Nephron (organoid): ENCODE data around the gene CRYGN.

Experiments
- H3K27ac Mint-ChIP-seq, 3 experiments: 2 replicates each; pipeline ENCODE4 v1.8.0; 2020; ENCODE audit warnings: mixed read lengths in 3 of 3, mild to moderate bottlenecking in 2 of 3, moderate library complexity in 1 of 3
- H3K27me3 Mint-ChIP-seq: 2 replicates; pipeline ENCODE4 v1.8.0; 2021; ENCODE audit warnings: low read depth, mild to moderate bottlenecking, moderate library complexity, mixed read lengths
- H3K36me3 Mint-ChIP-seq: 2 replicates; pipeline ENCODE4 v1.8.0; 2020; ENCODE audit warnings: low read depth, mixed read lengths
- H3K4me1 Mint-ChIP-seq: 2 replicates; pipeline ENCODE4 v1.8.0; 2020; ENCODE audit warnings: mixed read lengths
- H3K4me3 Mint-ChIP-seq, 3 experiments: 2 replicates each; pipeline ENCODE4 v1.8.0; 2020; ENCODE audit warnings: mild to moderate bottlenecking in 3 of 3, mixed read lengths in 3 of 3, moderate library complexity in 2 of 3
- H3K9me3 Mint-ChIP-seq: 2 replicates; pipeline ENCODE4 v1.8.0; 2020; ENCODE audit warnings: mixed read lengths
- CTCF ChIP-seq, 3 experiments: fragments of 200-600 bp; sonication (generic); IDR thresholded peaks; one replicate each; pipeline ENCODE4 v1.5.0; 2021; ENCODE audit warnings: antibody characterized with exemption in 3 of 3; ENCODE audit not compliant: unreplicated experiment in 3 of 3

CRYGN gene, protein sequence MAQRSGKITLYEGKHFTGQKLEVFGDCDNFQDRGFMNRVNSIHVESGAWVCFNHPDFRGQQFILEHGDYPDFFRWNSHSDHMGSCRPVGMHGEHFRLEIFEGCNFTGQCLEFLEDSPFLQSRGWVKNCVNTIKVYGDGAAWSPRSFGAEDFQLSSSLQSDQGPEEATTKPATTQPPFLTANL

DNA sequence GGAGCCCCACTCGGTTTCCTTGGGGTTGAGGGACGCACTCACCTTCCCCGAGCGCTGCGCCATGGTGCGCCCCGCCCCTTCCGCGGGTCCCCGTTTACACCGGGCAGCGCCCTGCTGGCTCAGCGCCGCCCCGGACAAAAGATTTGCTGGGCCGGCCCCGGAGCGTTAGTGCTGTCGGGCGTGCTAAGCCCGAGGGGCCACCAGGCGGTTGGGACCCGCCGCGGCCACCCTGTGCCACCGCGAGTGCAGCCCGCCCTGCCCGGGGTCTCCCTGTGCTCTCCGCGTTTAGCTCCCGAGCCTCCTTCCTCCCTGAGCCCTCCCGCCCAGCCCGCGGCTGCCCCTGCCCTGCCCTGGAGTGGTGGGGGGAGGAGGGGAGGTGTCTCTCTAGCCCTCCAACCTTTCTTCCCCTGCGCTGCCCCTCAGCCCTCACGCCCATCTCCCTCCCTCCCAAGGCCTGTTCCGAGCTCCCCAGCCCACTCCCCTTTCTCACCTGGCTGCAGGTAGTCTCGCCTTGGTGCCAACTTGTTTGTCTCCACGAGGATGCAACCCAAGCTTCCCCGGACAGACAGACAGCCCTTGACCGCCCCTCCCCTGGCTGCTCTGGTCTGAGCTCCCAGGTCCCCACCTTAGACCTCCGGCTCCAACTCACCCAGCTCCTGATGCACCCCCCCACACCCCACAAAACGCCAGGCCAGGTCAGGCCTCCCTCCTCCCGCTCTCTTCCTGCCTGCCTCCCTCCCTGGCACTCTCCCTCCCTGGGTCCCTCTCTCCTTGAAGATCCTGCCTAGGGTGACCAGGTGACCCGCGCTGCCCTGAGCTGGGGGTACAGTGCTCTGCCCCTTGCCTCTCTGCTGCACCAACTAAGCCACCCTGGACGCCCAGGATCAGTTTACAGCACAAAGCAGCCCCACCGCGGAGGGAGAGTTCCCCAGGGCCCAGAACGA, at the start of gene CRYGN:
Gene CRYGN (minus strand): TSS at position 287 of the 944 bp plus-strand sequence. CDS start 224 bp downstream, at position 63.
- Mint-ChIP-seq H3K4me3 (peak within 1 kb of the TSS; percentile 41 to 76 (median 75)), H3K36me3 (no peaks in the 10 kb centered on the region), H3K4me1 (peaks cover 46% of the 10 kb centered on the region), H3K27ac (peak within 1 kb of the TSS; percentile 77 to 82 (median 81)), H3K9me3 (no peaks in the 10 kb centered on the region), H3K27me3 (peaks cover 9% of the 10 kb centered on the region)
- TF ChIP-seq CTCF (IDR thresholded peaks at IDR 0.05; ENCODE audit: unreplicated experiment in 3 of 3) = no peak

GRCh38 chr7:151489498-151489897, 49.6 kb upstream of the CRYGN start:
- H3K27me3 Mint-ChIP-seq = no peaks in the 10 kb centered on the region
- no peaks in the 10 kb centered on the region for H3K9me3 Mint-ChIP-seq
- H3K4me3 Mint-ChIP-seq = no peak overlapping the region
- TF ChIP-seq CTCF (IDR thresholded peaks at IDR 0.05; ENCODE audit: unreplicated experiment in 3 of 3) = no peak
- peaks cover 54% of the 10 kb centered on the region for H3K36me3 Mint-ChIP-seq
- peak overlapping the region in 1 of 3 experiments; percentile 45 for H3K27ac Mint-ChIP-seq
- peaks cover 31% of the 10 kb centered on the region for H3K4me1 Mint-ChIP-seq

DNA sequence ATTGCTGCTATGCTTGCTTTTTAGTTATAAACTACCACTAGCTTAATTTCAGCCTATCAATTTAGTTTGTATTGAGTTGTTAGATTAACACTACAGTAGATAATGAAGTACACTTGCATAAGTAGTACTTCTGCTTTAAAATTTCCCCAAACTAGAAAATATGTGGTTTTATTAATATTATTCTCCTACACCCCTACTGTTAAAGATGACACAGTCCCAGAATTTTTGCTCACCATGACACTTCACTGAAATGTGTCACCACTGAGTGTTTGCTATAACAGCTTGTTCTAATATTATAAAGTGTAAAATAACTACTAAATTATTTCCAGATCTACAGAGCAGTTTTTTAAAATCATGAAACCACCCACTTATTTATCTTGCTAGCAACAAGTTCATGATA, 48.2 kb upstream of the CRYGN start:
- H3K9me3 Mint-ChIP-seq = no peaks in the 10 kb centered on the region
- no peak for TF ChIP-seq CTCF (IDR thresholded peaks at IDR 0.05; ENCODE audit: unreplicated experiment in 3 of 3)
- no peak overlapping the region for H3K4me3 Mint-ChIP-seq

GRCh38 chr7:151487228-151487627, 47.3 kb upstream of the CRYGN start:
- Mint-ChIP-seq H3K4me1 (peaks cover 23% of the 10 kb centered on the region), H3K27me3 (no peaks in the 10 kb centered on the region), H3K9me3 (no peaks in the 10 kb centered on the region), H3K36me3 (peaks cover 66% of the 10 kb centered on the region), H3K4me3 (no peak overlapping the region), H3K27ac (no peak overlapping the region)
- TF ChIP-seq CTCF (IDR thresholded peaks at IDR 0.05; ENCODE audit: unreplicated experiment in 3 of 3) = no peak

More for the DNA sequence above, 48.2 kb upstream of the CRYGN start:
- H3K27me3 Mint-ChIP-seq = no peaks in the 10 kb centered on the region
- peak overlapping the region in 1 of 3 experiments; percentile 3 for H3K27ac Mint-ChIP-seq
- peaks cover 20% of the 10 kb centered on the region for H3K4me1 Mint-ChIP-seq
- H3K36me3 Mint-ChIP-seq = peaks cover 59% of the 10 kb centered on the region

DNA sequence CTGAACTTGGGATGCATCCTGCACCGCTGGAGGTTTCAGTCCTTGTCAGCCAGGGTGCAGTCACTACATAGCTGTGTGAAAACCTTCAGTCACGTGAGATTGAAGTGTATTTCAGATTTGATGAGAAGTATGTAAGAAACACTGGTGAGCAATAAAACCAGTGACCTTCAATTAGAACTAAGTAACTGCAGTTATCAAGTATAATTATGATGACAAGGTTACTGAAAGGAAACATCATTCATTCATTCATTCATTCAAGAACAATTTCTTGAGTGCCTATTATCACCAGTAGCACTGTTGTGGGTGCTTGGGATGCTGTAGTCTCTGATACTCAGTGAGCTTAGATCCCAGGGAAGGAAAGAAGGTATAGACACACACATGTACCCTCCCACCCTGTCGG, 46.1 kb upstream of the CRYGN start:
- H3K36me3 Mint-ChIP-seq = peaks cover 76% of the 10 kb centered on the region
- H3K27ac Mint-ChIP-seq = no peak overlapping the region
- no peak overlapping the region for H3K4me3 Mint-ChIP-seq
- no peak for TF ChIP-seq CTCF (IDR thresholded peaks at IDR 0.05; ENCODE audit: unreplicated experiment in 3 of 3)
- H3K9me3 Mint-ChIP-seq = no peaks in the 10 kb centered on the region
- H3K4me1 Mint-ChIP-seq = peaks cover 23% of the 10 kb centered on the region
- no peaks in the 10 kb centered on the region for H3K27me3 Mint-ChIP-seq
